Fibroblast of pulmonary artery (primary cell): ENCODE measurements around the gene LRRC19.

Experiments
- DNase-seq: peaks from one replicate; pipeline ENCODE4 v3.0.0-alpha.2; 2010; ENCODE audit warnings: low read depth
- H3K4me3 ChIP-seq: replicated peaks from 2 replicates; pipeline ENCODE4 v1.5.1; 2011; ENCODE audit warnings: low read depth, mild to moderate bottlenecking, control low read depth, low read length, moderate library complexity
- TF ChIP-seq, protein P1 (sequence below): IDR thresholded peaks from 2 replicates; pipeline ENCODE4 v1.5.1; 2011; ENCODE audit warnings: mild to moderate bottlenecking, control low read depth, low read length, inconsistent platforms; ENCODE audit errors: missing control alignments

The LRRC19 gene

DNA sequence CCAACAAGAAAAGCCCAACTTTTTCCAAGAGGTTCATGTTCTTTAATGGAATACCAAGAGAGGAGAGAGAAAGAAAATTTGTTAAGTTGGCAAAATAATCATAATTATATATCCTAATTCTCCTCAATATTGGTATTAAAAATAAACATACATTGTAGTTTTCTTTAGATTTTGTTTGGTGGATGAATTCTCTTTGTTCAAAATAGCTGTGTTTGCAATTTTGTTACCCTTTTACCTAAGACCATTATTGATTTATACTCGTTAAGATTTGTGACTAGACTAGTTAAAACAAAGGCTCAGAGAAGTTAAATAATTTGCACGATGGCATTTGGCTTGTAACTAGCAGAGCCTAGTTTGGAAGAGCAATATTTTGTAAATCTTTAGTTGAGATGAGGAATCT lies 9.7 kb downstream of the LRRC19 start:
- no peak for DNase-seq
- H3K4me3 ChIP-seq: no peak overlapping the region
- TF ChIP-seq, protein P1, sequence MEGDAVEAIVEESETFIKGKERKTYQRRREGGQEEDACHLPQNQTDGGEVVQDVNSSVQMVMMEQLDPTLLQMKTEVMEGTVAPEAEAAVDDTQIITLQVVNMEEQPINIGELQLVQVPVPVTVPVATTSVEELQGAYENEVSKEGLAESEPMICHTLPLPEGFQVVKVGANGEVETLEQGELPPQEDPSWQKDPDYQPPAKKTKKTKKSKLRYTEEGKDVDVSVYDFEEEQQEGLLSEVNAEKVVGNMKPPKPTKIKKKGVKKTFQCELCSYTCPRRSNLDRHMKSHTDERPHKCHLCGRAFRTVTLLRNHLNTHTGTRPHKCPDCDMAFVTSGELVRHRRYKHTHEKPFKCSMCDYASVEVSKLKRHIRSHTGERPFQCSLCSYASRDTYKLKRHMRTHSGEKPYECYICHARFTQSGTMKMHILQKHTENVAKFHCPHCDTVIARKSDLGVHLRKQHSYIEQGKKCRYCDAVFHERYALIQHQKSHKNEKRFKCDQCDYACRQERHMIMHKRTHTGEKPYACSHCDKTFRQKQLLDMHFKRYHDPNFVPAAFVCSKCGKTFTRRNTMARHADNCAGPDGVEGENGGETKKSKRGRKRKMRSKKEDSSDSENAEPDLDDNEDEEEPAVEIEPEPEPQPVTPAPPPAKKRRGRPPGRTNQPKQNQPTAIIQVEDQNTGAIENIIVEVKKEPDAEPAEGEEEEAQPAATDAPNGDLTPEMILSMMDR: no peak

DNA sequence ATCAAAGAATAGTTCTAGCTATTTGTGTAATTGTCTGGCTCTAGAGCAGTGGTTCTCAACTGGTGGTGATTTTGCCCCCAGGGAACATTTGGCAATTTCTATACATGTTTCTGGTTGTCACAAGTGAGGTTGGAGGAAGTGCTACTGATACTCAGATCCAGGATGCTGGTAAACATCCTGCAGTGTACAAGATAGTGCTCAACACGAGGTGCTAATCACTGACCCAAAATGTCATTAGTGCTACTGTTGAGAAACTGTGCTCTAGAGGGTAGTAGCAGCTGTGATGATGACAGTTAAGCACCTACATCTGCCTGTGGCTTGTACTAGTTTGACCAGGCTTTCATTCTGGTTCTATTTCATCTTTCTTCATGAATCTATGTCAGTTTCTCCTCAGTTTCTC lies 22.1 kb downstream of the LRRC19 start:
- H3K4me3 ChIP-seq: no peak overlapping the region
- TF ChIP-seq, protein P1: no peak
- DNase-seq: no peak

DNA sequence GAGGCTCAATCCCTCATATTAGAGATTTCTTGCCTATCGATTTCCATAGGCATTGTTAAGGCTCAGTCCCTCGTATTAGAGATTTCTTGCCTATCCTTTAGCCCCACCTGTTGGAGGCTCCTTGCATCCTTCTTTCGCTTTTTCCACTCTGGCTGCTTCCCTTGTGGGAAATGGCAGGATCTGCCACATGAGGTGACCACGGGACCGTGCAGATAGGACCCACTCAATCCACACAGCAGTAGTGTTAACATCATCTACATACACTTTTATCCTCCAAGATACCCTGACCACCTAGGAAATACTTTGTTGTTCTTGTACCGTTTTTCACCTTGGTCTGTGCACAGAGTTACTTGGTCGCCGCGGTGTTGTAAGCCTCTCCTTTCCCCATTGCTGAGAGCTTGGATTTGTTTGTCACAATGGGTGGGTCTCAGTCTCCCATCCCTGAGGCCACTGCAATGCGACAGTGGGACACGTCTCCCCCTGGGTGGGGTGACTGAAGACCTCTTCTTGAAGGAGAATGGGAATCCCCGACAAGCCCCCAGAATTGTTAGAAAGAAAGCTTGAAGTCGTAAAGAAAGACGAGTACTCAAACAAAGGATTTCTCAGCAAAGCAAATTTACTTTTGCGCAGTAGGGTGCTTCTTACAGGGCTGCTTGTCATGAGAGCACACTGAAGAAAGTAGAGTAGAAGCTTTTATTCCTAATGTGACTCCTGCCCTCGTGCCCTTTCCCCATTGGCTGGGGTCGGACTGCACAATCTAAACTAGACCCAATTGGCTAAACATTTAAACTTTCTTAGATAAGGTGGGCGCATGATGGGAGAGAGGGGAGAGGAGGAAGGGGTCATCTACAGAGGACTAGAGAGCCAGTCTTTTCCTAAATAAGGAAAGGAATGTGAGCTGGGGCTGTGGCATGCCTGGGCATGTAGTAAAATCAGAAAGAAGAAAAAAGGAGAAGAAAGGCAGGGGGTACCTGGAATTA lies 29.5 kb downstream of the LRRC19 start:
- DNase-seq: peak; percentile 48
- TF ChIP-seq, protein P1: peak; percentile 48
- H3K4me3 ChIP-seq: no peak overlapping the region

DNA sequence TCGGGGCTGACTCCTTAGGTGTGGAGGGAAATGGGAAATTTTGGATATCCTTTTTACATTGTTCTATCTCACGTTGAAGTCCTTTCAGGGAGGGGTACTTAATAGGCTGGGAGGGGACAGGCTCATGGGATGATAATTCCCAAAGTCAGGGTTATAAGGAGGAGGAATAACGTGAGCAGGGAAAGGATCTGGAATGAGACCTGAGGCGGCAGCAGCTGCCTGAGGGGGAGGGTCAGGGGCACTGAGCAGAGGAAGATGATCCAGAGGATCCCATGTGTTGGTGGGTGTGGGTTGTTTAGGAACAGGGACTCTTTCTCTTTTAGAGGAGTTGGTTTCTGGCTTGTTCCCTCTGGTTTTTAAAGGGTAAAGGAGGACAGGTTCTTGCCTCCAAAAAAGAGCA lies 30.5 kb downstream of the LRRC19 start:
- DNase-seq: no peak
- no peak overlapping the region for H3K4me3 ChIP-seq
- TF ChIP-seq, protein P1: no peak

DNA sequence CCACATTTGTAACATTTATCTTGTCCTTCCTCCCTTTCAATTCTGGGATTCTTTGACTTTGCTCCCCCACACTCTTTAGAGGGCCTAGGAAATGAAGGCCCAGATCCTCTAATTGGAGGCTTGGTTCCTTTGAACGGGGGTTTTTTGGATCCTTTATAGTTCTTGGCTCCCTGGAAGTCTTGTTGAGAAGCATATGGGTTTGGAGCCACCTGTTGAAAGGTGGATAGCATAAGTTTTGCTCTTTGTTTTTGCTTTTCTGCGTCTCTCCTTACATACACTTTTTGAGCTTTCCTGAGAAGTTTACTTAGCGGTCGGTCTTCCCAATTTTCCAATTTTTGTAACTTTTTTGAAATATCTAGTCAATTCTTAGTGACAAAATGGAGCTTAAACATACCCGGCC lies 31.5 kb downstream of the LRRC19 start:
- DNase-seq: no peak

DNA sequence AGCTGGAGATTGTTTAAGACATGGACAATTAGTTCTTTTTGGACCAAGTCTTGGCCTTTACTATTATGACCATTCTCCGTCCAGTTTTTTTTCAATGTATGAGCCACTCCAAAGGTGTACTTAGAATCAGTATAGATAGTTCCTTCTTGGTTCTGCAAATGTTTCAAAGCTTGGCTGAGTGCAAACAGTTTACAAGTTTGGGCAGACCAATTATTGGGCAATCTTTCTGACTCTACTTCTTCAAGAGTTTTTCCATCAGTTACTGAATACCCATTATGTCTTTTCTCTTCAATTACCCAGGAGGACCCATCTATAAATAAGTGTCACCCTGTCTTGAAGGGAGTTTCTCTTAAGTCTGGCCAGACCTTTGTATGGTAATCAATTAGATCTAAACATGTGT lies 33.8 kb downstream of the LRRC19 start:
- no peak overlapping the region for H3K4me3 ChIP-seq
- DNase-seq: no peak
- TF ChIP-seq, protein P1: no peak

More for the DNA sequence above, 31.5 kb downstream of the LRRC19 start:
- no peak overlapping the region for H3K4me3 ChIP-seq
- TF ChIP-seq, protein P1: no peak

DNA sequence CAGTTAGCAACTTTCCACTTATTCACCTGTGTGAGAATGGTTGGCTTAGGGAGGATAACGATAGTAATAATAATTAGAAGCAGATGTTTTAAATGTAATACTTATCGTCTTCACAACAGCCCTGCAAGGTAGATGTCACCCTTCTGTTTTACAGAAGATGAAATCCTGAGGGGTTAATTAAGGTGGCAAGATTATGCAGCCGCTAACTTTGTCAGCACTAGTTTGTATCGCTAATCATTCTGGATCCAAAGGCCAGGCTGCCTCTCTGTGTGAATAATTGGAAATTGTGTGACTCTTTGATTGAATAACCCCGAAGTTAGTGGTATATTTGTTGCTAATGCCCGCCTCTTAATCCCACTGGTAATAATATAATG lies 48.6 kb downstream of the LRRC19 start:
- TF ChIP-seq, protein P1: no peak
- peak overlapping the region; percentile 79 for H3K4me3 ChIP-seq
- DNase-seq: no peak
